ENCODE measurements around the gene DCXR.

DCXR gene

DNA sequence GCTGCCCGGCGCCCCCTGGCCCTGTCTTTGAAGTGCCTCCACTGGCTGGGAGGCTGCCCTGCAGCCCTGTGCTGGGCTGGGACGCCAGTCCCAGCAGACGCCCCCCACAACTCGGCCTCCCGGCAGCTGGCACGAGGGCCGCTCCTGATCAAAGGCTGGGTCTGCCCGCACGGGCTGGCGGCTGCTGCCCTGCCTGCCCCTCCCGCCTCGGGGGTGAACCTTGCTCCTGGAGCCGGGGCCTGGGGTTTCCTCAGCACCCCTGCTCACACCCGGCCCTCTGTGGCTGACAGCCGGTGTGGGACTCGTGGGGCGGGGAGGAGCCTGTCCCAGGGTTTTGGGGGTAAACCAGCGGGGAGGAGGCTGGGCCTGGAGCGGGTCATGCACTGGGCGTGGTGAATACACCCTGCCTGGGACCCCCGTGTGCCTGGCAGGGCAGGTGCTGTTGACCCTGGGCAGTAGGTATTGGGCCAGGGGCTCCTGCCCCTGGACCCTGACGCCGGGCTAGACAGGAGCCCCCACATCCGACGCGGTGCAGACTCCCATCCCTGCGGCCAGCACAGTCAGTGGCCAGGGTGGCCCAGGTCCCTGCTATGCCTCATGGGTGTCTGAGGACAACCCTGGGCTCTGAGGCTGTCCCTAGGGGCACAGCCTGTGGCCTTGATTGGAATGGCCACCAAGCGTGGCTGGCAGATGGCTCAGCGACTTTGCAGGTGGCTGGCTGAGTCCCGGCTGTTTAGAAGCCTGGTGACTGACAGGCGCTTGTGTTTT, 36.5 kb downstream of the DCXR start:
- Mint-ChIP-seq H3K27me3 (no peaks in the 10 kb centered on the region), H3K36me3 (no peaks in the 10 kb centered on the region), H3K4me1 (ENCODE audit: low read depth) (no peaks in the 10 kb centered on the region), H3K9me3 (ENCODE audit: low read depth) (no peaks in the 10 kb centered on the region), H3K4me3 (no peak overlapping the region), H3K27ac (no peak overlapping the region)

DNA sequence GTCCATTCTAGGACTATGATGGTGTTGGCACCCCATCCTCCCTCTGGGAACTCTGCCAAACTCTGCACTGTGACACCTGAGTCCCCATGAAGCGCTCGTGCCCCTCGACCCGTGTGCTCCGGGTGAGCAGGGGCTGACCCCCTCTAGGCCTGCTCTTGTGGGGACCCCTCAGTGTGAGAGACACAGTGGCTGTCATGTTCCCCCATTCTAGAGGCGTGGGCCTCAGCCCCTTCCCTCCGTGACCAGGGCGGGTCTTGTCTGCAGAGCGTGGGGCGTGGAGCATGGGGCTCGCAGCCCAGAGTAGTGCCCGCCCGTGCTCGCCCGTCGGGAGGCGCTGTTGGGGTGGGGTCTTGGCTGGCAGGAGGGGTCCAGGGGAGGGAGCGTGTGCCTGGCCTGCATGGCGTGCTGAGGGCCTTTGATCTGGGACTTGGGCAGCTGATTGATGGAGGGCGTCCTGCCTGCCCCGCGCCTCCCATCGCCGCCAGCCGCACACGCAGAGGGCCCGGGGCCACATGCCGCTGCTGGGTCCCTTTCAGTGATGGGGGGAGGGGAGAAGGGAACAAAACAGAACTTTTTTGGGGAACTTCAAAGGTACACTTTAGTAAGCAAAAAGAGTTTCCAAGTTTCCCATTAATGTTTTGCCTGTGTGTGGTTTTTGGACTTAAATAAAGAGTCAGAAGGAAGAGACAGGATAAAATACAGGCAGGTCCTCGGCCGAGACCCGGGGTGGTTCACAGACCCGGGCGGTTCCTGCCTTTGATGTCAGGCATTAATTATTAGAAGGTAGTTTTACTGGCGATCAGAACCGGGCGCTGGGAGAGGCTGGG, 37.3 kb downstream of the DCXR start:
- Mint-ChIP-seq H3K36me3 (no peaks in the 10 kb centered on the region), H3K9me3 (ENCODE audit: low read depth) (no peaks in the 10 kb centered on the region), H3K4me1 (ENCODE audit: low read depth) (no peaks in the 10 kb centered on the region), H3K27me3 (no peaks in the 10 kb centered on the region), H3K4me3 (no peak overlapping the region), H3K27ac (no peak overlapping the region)

DNA sequence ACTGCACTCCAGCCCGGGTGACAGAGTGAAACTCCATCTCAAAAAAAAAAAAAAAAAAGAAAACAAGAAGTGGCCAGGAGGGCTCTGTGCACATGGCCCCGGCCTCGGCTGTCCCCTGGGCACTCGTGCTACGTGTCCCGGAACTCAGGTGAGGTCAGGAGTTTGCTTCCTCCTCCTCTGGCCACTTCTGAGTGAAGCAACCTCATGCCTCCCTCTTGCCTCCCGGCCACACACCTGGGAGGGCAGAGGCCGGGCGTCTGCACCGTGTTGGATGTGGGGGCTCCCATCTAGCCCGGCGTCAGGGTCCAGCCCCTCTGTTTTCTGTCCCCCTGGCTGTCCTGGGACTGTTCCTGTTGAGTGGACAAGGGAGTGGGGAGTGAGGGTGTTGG, 37.9 kb downstream of the DCXR start:
- no peaks in the 10 kb centered on the region for H3K9me3 Mint-ChIP-seq (ENCODE audit: low read depth)
- H3K27ac Mint-ChIP-seq: no peak overlapping the region
- no peaks in the 10 kb centered on the region for H3K36me3 Mint-ChIP-seq
- no peaks in the 10 kb centered on the region for H3K4me1 Mint-ChIP-seq (ENCODE audit: low read depth)
- H3K4me3 Mint-ChIP-seq: no peak overlapping the region
- no peaks in the 10 kb centered on the region for H3K27me3 Mint-ChIP-seq

GRCh38 chr17:81998691-81999438, 38.6 kb downstream of the DCXR start:
- Mint-ChIP-seq H3K9me3 (ENCODE audit: low read depth) (no peaks in the 10 kb centered on the region), H3K27ac (no peak overlapping the region), H3K27me3 (no peaks in the 10 kb centered on the region), H3K4me1 (ENCODE audit: low read depth) (no peaks in the 10 kb centered on the region), H3K36me3 (no peaks in the 10 kb centered on the region), H3K4me3 (no peak overlapping the region)

- no peaks in the 10 kb centered on the region for H3K36me3 Mint-ChIP-seq
- no peaks in the 10 kb centered on the region for H3K27me3 Mint-ChIP-seq
- no peaks in the 10 kb centered on the region for H3K9me3 Mint-ChIP-seq (ENCODE audit: low read depth)
- no peak overlapping the region for H3K27ac Mint-ChIP-seq
- no peak overlapping the region for H3K4me3 Mint-ChIP-seq
- no peaks in the 10 kb centered on the region for H3K4me1 Mint-ChIP-seq (ENCODE audit: low read depth)
Measured at GRCh38 chr17:81998212-81998611, 39.3 kb downstream of the DCXR start.

- no peak overlapping the region for H3K4me3 Mint-ChIP-seq
Measured at GRCh38 chr17:81996757-81997441, 40.6 kb downstream of the DCXR start.

GRCh38 chr17:81996232-81996756, 41.2 kb downstream of the DCXR start:
- H3K36me3 Mint-ChIP-seq: no peaks in the 10 kb centered on the region
- no peaks in the 10 kb centered on the region for H3K9me3 Mint-ChIP-seq (ENCODE audit: low read depth)
- H3K4me1 Mint-ChIP-seq (ENCODE audit: low read depth): no peaks in the 10 kb centered on the region
- no peak overlapping the region for H3K27ac Mint-ChIP-seq
- H3K4me3 Mint-ChIP-seq: no peak overlapping the region
- H3K27me3 Mint-ChIP-seq: no peaks in the 10 kb centered on the region

More at GRCh38 chr17:81996757-81997441, 40.6 kb downstream of the DCXR start:
- H3K4me1 Mint-ChIP-seq (ENCODE audit: low read depth): no peaks in the 10 kb centered on the region
- no peaks in the 10 kb centered on the region for H3K27me3 Mint-ChIP-seq
- no peaks in the 10 kb centered on the region for H3K9me3 Mint-ChIP-seq (ENCODE audit: low read depth)
- H3K36me3 Mint-ChIP-seq: no peaks in the 10 kb centered on the region
- H3K27ac Mint-ChIP-seq: no peak overlapping the region

DNA sequence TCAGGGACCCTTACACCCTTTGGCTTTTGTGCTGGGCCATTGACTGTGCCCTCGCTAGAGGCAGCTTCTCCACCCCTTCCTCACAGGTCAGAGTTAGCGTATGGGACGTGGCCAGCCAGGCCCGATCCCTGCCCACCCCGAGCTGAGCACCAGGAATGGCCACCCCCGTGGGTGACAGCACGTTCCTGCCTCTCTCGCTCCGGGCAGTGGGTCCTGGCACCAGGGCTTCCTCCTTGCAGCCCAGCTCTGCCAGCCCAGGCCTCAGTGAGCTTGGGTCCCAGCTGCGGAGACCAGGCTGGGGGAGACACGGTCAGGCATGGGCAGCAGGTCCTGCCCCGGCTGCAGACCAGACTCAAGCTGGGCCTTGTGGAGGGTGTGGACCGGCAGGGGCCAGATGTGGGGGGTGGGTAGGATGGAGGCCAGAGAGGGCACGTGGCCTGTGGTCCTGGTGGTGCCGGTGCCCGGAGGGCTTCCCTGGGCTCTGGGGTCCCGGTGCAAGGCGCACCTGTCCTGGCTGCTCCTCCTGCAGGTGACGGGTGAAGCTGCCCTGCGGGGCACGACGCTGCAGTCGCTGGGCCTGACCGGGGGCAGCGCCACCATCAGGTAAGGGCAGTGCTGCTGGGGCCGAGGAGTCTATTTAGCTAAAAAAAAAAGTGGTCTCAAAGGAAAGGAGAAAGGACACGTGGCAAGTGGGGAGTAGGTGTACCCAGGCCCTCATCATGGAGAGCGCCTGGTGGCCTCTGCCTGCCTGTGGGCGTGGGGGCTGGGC, 41.9 kb downstream of the DCXR start:
- no peak overlapping the region for H3K27ac Mint-ChIP-seq
- no peaks in the 10 kb centered on the region for H3K4me1 Mint-ChIP-seq (ENCODE audit: low read depth)
- no peaks in the 10 kb centered on the region for H3K27me3 Mint-ChIP-seq
- no peaks in the 10 kb centered on the region for H3K36me3 Mint-ChIP-seq
- no peak overlapping the region for H3K4me3 Mint-ChIP-seq
- H3K9me3 Mint-ChIP-seq (ENCODE audit: low read depth): no peaks in the 10 kb centered on the region

- no peaks in the 10 kb centered on the region for H3K4me1 Mint-ChIP-seq (ENCODE audit: low read depth)
- no peaks in the 10 kb centered on the region for H3K9me3 Mint-ChIP-seq (ENCODE audit: low read depth)
- no peak overlapping the region for H3K27ac Mint-ChIP-seq
- H3K4me3 Mint-ChIP-seq: no peak overlapping the region
- no peaks in the 10 kb centered on the region for H3K36me3 Mint-ChIP-seq
- H3K27me3 Mint-ChIP-seq: no peaks in the 10 kb centered on the region
Measured at GRCh38 chr17:81994593-81995462, 42.7 kb downstream of the DCXR start.

GRCh38 chr17:81993729-81994592, 43.5 kb downstream of the DCXR start:
- H3K27me3 Mint-ChIP-seq: no peaks in the 10 kb centered on the region
- no peaks in the 10 kb centered on the region for H3K9me3 Mint-ChIP-seq (ENCODE audit: low read depth)
- H3K36me3 Mint-ChIP-seq: no peaks in the 10 kb centered on the region
- H3K27ac Mint-ChIP-seq: no peak overlapping the region
- H3K4me1 Mint-ChIP-seq (ENCODE audit: low read depth): no peaks in the 10 kb centered on the region
- no peak overlapping the region for H3K4me3 Mint-ChIP-seq

DNA sequence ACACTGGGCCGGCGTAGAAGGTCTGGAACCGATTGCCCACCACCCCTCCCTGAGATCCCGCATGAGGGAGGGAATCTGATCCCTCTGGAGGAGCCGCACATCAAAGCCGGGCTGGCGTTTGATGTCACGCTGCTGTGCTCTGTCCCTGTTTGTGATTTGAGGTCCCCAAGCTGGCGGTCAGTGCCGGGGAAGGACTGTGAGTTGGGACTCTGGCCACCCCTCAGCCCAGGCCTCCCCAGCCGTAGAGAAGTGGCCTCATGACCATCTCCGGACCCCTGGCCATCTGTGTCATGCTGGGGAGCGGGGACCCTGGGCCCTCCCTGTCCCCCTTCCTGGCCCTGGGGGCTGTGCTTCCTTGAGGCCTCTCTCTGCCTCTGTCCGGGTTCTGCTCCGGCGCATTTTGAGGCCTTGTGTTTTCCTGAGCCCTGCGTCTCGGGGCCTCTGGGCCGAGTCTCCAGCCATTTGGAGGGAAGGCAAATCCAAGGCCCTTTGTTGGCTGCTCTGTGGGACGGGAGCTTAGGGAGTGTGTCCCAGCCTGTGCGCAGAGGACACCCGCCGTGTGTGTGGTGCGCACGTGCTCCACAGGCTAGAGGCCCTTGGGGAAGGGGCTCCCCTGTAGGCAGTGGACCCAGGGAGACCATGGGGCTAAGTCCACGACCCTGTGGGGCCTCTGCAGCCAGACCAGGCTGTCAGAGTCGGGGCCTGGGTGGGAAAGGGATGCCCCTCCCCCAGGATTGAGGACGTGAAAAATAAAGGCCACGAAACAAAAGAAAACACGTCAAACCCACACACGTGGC, 45.0 kb downstream of the DCXR start:
- Mint-ChIP-seq H3K4me1 (ENCODE audit: low read depth) (no peaks in the 10 kb centered on the region), H3K4me3 (no peak overlapping the region), H3K9me3 (ENCODE audit: low read depth) (no peaks in the 10 kb centered on the region)

More for the DNA sequence above, 45.0 kb downstream of the DCXR start:
- Mint-ChIP-seq H3K27me3 (no peaks in the 10 kb centered on the region), H3K27ac (no peak overlapping the region), H3K36me3 (no peaks in the 10 kb centered on the region)

All from activated naive CD8-positive, alpha-beta T cell (primary cell).